GM19463 (cell line): Measurements from ENCODE around the gene CXCL13.
"Not testable (repeated sequence)": the region's sequence is repeated elsewhere in the genome, so short reads cannot be mapped to it uniquely, and the experiment has no call there.

ENCODE experiments used
- ATAC-seq: cut with Tn5 transposase; IDR thresholded peaks from one replicate; pipeline ENCODE4 v1.9.1; 2021; ENCODE audit warnings: mild to moderate bottlenecking, moderate library complexity; ENCODE audit not compliant: unreplicated experiment

The CXCL13 gene

GRCh38 chr4:77600521-77601451 is 4.8 kb upstream of the CXCL13 start:
- ATAC-seq, result no peak

GRCh38 chr4:77601614-77602187 is 3.9 kb upstream of the CXCL13 start:
- ATAC-seq, result no peak

GRCh38 chr4:77613267-77613666 is 7.6 kb downstream of the CXCL13 start:
- no peak for ATAC-seq

GRCh38 chr4:77615153-77615552 is 9.5 kb downstream of the CXCL13 start:
- ATAC-seq, result peak; percentile 41

GRCh38 chr4:77617203-77617602 is 11.6 kb downstream of the CXCL13 start:
- no peak for ATAC-seq

- ATAC-seq, result peak; percentile 91
Measured at GRCh38 chr4:77618383-77619241, 13.0 kb downstream of the CXCL13 start.

- no peak for ATAC-seq
Measured at GRCh38 chr4:77619408-77619807, 13.8 kb downstream of the CXCL13 start.

GRCh38 chr4:77621254-77621653 is 15.6 kb downstream of the CXCL13 start:
- ATAC-seq, result no peak

- ATAC-seq, result no peak
Measured at GRCh38 chr4:77623091-77623490, 17.5 kb downstream of the CXCL13 start.

- no peak for ATAC-seq
Measured at GRCh38 chr4:77624213-77624612, 18.6 kb downstream of the CXCL13 start.

GRCh38 chr4:77625485-77625884 is 19.9 kb downstream of the CXCL13 start:
- ATAC-seq, result no peak

GRCh38 chr4:77629885-77630284 is 24.3 kb downstream of the CXCL13 start:
- peak; percentile 87 for ATAC-seq

- no peak for ATAC-seq
Measured at GRCh38 chr4:77631276-77631675, 25.7 kb downstream of the CXCL13 start.

- no peak for ATAC-seq
Measured at GRCh38 chr4:77634132-77634785, 28.6 kb downstream of the CXCL13 start.

- no peak for ATAC-seq
Measured at GRCh38 chr4:77635246-77635645, 29.6 kb downstream of the CXCL13 start.

- ATAC-seq, result no peak
Measured at GRCh38 chr4:77635876-77636275, 30.3 kb downstream of the CXCL13 start.

GRCh38 chr4:77636902-77637301 is 31.3 kb downstream of the CXCL13 start:
- ATAC-seq, result no peak

GRCh38 chr4:77644069-77644468 is 38.4 kb downstream of the CXCL13 start:
- not testable (repeated sequence) for ATAC-seq

- no peak for ATAC-seq
Measured at GRCh38 chr4:77650787-77651186, 45.2 kb downstream of the CXCL13 start.

GRCh38 chr4:77651820-77652219 is 46.2 kb downstream of the CXCL13 start:
- ATAC-seq, result no peak
